RWPE1 (cell line): ENCODE results near the gene RBM7.
A peak's percentile ranks its signal among the peaks of the same experiment; 100 is the strongest.

ENCODE experiments used
- CTCF ChIA-PET: fragments of 350-600 bp; sonication (Branson Sonifier 250); formaldehyde crosslinking; extraction: SDS; loops from one replicate; lab custom pipeline; 2021; lab: Yijun Ruan, JAX
- POLR2A ChIA-PET: fragments of 400-600 bp; formaldehyde crosslinking; extraction: SDS; loops from one replicate; lab custom pipeline; 2020; ENCODE audit warnings: antibody characterized with exemption; ENCODE audit not compliant: low non-redundant PET; lab: Yijun Ruan, JAX
- DNase-seq: peaks from one replicate; pipeline ENCODE4 v3.0.0; 2012; ENCODE audit warnings: low spot score
- H3K27ac ChIP-seq: fragments of 450-650 bp; 2 replicates; pipeline ENCODE4 v1.5.1; 2017
- TF ChIP-seq, protein P1 (sequence below): fragments of 450-650 bp; conservative IDR thresholded peaks from 2 replicates; pipeline ENCODE4 v1.5.1; 2017; ENCODE audit warnings: low read depth, mild to moderate bottlenecking

Gene RBM7, protein sequence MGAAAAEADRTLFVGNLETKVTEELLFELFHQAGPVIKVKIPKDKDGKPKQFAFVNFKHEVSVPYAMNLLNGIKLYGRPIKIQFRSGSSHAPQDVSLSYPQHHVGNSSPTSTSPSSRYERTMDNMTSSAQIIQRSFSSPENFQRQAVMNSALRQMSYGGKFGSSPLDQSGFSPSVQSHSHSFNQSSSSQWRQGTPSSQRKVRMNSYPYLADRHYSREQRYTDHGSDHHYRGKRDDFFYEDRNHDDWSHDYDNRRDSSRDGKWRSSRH

DNA sequence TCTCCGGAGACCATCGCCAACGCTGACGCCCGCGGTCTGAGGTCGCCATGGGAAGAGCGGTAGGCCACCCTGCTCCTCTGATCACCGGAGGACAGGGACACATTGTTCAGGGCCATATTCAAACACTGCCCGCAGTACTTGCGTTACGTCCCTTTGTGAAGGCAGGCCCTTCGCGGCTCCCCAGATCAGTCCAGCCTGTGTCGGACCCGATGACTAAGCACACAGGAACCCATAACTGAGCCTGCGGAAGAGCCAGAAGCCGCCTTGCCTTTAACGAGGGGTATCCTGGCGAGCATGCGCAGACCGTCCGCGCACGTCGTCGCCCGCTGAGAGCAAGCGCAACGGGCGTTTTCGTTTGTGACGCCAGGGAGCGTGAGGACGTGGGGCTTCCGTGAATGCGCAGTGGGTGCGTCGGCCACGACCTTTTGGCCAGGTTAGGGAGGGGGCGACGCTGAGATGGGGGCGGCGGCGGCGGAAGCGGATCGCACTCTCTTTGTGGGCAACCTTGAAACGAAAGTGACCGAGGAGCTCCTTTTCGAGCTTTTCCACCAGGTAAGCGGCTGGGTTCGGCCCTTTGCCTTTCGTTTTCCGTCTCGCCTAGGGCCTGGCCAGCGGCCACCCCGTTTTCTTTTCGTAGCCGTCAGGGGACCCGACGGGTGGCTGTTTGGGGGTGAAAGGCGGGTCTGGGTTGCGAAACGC, at the start of gene RBM7, which contains the start of gene C11orf71:
Gene RBM7 (plus strand): TSS at position 451 of the 699 bp plus-strand sequence. CDS start 6 bp downstream, at position 457.
Gene C11orf71 (minus strand): TSS at position 296 of the 699 bp plus-strand sequence. CDS start 180 bp downstream, at position 116.
- peak within 1 kb of the TSS; percentile 96 for H3K27ac ChIP-seq
- ChIA-PET POLR2A (no interaction called here), CTCF (interaction anchor here (0.6 to 0.8 kb wide), 4 partner anchors 31 to 1156 kb away, joined by 3 to 4 read pairs (median 4); no protein-coding TSS in a partner anchor)
- peak; percentile 95 for DNase-seq
- TF ChIP-seq, protein P1, sequence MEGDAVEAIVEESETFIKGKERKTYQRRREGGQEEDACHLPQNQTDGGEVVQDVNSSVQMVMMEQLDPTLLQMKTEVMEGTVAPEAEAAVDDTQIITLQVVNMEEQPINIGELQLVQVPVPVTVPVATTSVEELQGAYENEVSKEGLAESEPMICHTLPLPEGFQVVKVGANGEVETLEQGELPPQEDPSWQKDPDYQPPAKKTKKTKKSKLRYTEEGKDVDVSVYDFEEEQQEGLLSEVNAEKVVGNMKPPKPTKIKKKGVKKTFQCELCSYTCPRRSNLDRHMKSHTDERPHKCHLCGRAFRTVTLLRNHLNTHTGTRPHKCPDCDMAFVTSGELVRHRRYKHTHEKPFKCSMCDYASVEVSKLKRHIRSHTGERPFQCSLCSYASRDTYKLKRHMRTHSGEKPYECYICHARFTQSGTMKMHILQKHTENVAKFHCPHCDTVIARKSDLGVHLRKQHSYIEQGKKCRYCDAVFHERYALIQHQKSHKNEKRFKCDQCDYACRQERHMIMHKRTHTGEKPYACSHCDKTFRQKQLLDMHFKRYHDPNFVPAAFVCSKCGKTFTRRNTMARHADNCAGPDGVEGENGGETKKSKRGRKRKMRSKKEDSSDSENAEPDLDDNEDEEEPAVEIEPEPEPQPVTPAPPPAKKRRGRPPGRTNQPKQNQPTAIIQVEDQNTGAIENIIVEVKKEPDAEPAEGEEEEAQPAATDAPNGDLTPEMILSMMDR: no peak

DNA sequence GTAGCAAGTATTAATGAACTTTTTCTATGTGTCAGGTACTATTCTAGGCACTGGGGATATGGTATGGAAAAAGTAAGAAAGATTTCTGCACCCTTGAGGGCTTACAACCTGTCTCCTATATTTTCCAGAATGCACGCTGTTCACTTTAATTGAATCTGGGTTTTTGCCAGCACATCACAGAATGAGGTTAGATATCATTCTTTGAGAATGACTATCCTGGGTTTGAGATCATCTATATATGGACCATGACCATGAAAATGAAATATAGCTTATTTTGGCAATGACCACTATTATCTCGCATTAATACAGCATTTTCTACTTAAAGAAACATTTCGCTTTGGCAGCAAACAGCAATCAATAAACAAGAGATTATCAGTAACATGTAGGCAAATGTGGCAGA, 47.0 kb upstream of the RBM7 start:
- DNase-seq: no peak
- CTCF ChIA-PET: no interaction called here
- H3K27ac ChIP-seq: no peak overlapping the region
- POLR2A ChIA-PET: no interaction called here
- TF ChIP-seq, protein P1: no peak

DNA sequence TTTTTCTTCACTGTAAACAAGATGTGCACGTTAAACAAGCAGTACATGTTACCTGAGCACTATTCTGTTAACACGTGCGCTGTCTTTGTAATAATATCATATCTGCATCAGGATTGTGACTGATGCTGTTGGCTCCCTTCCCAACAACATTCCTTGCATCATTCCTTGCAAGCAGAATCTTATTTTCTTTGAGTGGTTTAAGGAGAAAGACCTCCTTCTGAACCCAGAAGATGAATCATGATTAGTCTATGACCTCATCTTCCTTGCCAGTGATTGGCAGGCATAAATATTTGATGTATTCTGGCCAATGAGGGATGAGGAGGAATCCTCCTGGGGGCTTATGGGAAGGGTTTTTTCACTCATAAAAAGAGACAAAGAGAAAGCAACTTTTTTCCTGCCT, 46.4 kb upstream of the RBM7 start:
- POLR2A ChIA-PET: no interaction called here
- peak; percentile 86 for DNase-seq
- TF ChIP-seq, protein P1: no peak
- CTCF ChIA-PET: no interaction called here
- H3K27ac ChIP-seq: no peak overlapping the region

DNA sequence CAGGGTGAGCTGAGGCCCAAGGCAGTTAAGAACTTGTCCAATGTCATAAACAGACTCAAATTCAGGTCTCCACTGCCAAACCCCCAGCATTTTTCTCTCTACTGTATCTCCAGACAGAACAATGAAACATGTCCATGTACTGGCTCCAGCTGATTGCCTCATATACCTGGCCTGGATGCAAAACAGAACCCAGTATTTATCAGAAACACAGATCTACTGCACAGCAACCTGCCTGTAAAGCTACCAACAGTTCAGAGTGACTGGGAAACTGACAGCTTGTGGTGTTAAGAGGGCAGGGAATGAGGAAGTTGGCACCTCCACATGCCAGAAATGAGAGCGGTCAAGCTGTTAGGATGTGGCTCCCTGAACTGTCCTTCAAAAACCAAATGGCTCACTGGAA, 41.8 kb upstream of the RBM7 start:
- TF ChIP-seq, protein P1: no peak
- ChIA-PET POLR2A (no interaction called here), CTCF (interaction anchor here (0.7 kb wide), 1 partner anchor 46 kb away, joined by 3 read pairs; no protein-coding TSS in a partner anchor)
- no peak overlapping the region for H3K27ac ChIP-seq
- DNase-seq: no peak

DNA sequence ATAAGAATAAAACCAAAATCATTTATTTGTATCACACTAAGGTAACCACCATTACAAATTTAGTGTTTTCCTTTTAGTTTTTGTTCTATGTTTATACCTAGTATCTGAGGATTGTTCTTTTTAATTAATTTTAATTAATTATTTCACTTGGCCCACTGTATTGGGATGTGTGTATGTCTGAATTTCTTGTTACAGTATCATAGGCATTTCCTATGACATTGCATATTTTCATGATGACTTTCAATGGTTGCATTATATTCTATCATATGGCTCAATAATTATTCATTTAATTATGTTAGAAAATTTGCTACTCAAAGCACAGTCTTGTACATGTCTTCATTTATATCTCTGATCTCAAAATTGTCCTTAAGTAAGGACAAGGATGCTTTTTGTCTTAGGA, 41.1 kb upstream of the RBM7 start:
- DNase-seq: no peak
- POLR2A ChIA-PET: no interaction called here
- TF ChIP-seq, protein P1: no peak
- H3K27ac ChIP-seq: no peak overlapping the region
- CTCF ChIA-PET: interaction anchor here (0.7 kb wide), 1 partner anchor 46 kb away, joined by 3 read pairs; no protein-coding TSS in a partner anchor

DNA sequence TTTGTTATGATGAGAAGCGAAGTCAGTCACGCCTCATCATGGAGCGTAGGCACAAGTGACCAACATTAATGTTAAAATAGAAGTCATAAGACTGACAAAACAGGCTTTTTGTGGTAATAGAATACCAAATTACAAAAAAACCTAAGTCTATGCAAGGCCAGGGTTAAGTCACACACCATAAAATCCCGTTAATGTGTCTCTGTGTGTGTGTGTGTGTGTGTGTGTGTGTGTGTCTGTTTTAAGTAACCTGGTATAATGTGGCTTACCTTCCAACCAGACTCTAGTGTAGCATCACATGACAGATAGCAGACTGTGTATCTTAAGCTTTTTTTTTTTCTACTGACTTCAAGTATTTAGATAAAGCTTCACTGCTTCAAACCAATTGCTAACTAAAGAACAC, 38.1 kb upstream of the RBM7 start:
- ChIA-PET CTCF (no interaction called here), POLR2A (no interaction called here)
- no peak overlapping the region for H3K27ac ChIP-seq
- DNase-seq: no peak
- TF ChIP-seq, protein P1: no peak
